ENCODE data around the gene IMPDH1. TPM values are rescaled to one million over a fixed set of nuclear protein-coding genes. Genes with fewer than 3 reads are reported as not detected.
A peak's percentile ranks its signal among the peaks of the same experiment; 100 is the strongest.

Gene IMPDH1
- total and polyA plus RNA-seq, 7 donors, result 16.6 to 39.7 (median 26.0) TPM

GRCh38 chr7:128362670-128363069, 47.1 kb downstream of the IMPDH1 start:
- Histone ChIP-seq H3K9me3 (no peaks in the 10 kb centered on the region), H3K27me3 (peaks cover 0 to 15% (median 0%) of the 10 kb centered on the region in 3 donors), H3K4me1 (peaks cover 0 to 22% (median 18%) of the 10 kb centered on the region in 4 donors), H3K4me3 (no peak overlapping the region), H3K27ac (no peak overlapping the region), H3K36me3 (no peaks in the 10 kb centered on the region)
- intact Hi-C loops (cut with DNase I), result no loop called here
- no peak for DNase-seq
- TF ChIP-seq EP300 (IDR thresholded peaks at IDR 0.05) (no peak), POLR2A (IDR thresholded peaks at IDR 0.05) (no peak), CTCF (IDR thresholded peaks at IDR 0.05) (no peak), POLR2AphosphoS5 (IDR thresholded peaks at IDR 0.05) (no peak)
- WGBS, 2 donors, result 72 to 75% methylated on average over 4 of the region's 4 CpGs

- peaks cover 0 to 22% (median 18%) of the 10 kb centered on the region in 4 donors for H3K4me1 ChIP-seq
- peak within 1 kb of the TSS; percentile 32 to 61 (median 54) for H3K4me3 ChIP-seq
- H3K9me3 ChIP-seq, result no peaks in the 10 kb centered on the region
- TF ChIP-seq POLR2AphosphoS5 (IDR thresholded peaks at IDR 0.05) (no peak), CTCF (IDR thresholded peaks at IDR 0.05) (no peak), POLR2A (IDR thresholded peaks at IDR 0.05) (no peak), EP300 (IDR thresholded peaks at IDR 0.05) (no peak)
- intact Hi-C loops (cut with DNase I), result no loop called here
- H3K27me3 ChIP-seq, result peaks cover 0 to 14% (median 0%) of the 10 kb centered on the region in 3 donors
- H3K36me3 ChIP-seq, result no peaks in the 10 kb centered on the region
- 1% methylated on average over 88 of the region's 88 CpGs for WGBS, 2 donors
- DNase-seq, result peak; percentile 70
- H3K27ac ChIP-seq, result peak within 1 kb of the TSS in 2 of 4 donors; percentile 33 to 58
Observed at GRCh38 chr7:128361411-128362379, 48.1 kb downstream of the IMPDH1 start, which contains the start of gene PRRT4. Gene PRRT4, minus strand, starts transcription at chr7:128361690.

- intact Hi-C loops (cut with DNase I), result no loop called here
- peaks cover 0 to 22% (median 18%) of the 10 kb centered on the region in 4 donors for H3K4me1 ChIP-seq
- H3K36me3 ChIP-seq, result no peaks in the 10 kb centered on the region
- H3K9me3 ChIP-seq, result no peaks in the 10 kb centered on the region
- TF ChIP-seq POLR2AphosphoS5 (IDR thresholded peaks at IDR 0.05) (no peak), EP300 (IDR thresholded peaks at IDR 0.05) (no peak), CTCF (IDR thresholded peaks at IDR 0.05) (no peak), POLR2A (IDR thresholded peaks at IDR 0.05) (no peak)
- peak overlapping the region in 2 of 4 donors; percentile 33 to 37 for H3K27ac ChIP-seq
- peaks cover 0 to 11% (median 0%) of the 10 kb centered on the region in 3 donors for H3K27me3 ChIP-seq
- no peak for DNase-seq
- 30 to 39% methylated on average over 9 of the region's 9 CpGs for WGBS, 2 donors
- peak overlapping the region in 3 of 4 donors; percentile 54 to 61 (median 54) for H3K4me3 ChIP-seq
Observed at GRCh38 chr7:128360359-128360678, 49.5 kb downstream of the IMPDH1 start.

- Histone ChIP-seq H3K27me3 (peaks cover 0 to 10% (median 0%) of the 10 kb centered on the region in 3 donors), H3K4me3 (no peak overlapping the region), H3K4me1 (peaks cover 0 to 22% (median 18%) of the 10 kb centered on the region in 4 donors), H3K9me3 (no peaks in the 10 kb centered on the region), H3K36me3 (no peaks in the 10 kb centered on the region), H3K27ac (no peak overlapping the region)
- no peak for DNase-seq
- WGBS, 2 donors, result 77 to 88% methylated on average over 4 of the region's 4 CpGs
- intact Hi-C loops (cut with DNase I), result no loop called here
- TF ChIP-seq EP300 (IDR thresholded peaks at IDR 0.05) (no peak), POLR2AphosphoS5 (IDR thresholded peaks at IDR 0.05) (no peak), POLR2A (IDR thresholded peaks at IDR 0.05) (no peak), CTCF (IDR thresholded peaks at IDR 0.05) (no peak)
Observed at GRCh38 chr7:128359939-128360338, 49.8 kb downstream of the IMPDH1 start.

All from sigmoid colon (tissue), 7 donors.